ENCODE measurements around the gene RIT1.
"Not testable (repeated sequence)": the region's sequence is repeated elsewhere in the genome, so short reads cannot be mapped to it uniquely, and the experiment has no call there.

Gene RIT1

GRCh38 chr1:155933591-155934096 lies 22.5 kb upstream of the RIT1 start:
- DNase-seq (ENCODE audit: low read depth), result no peak

GRCh38 chr1:155932487-155932886 lies 21.3 kb upstream of the RIT1 start:
- DNase-seq (ENCODE audit: low read depth), result no peak

- DNase-seq (ENCODE audit: low read depth), result no peak
These were observed 20.9 kb upstream of the RIT1 start for GRCh38 chr1:155932081-155932480.

GRCh38 chr1:155931332-155932038 lies 20.3 kb upstream of the RIT1 start:
- DNase-seq (ENCODE audit: low read depth), result no peak

- not testable (repeated sequence) for DNase-seq (ENCODE audit: low read depth)
These were observed 19.6 kb upstream of the RIT1 start for GRCh38 chr1:155930725-155931124.

GRCh38 chr1:155929057-155929456 lies 17.9 kb upstream of the RIT1 start:
- no peak for DNase-seq (ENCODE audit: low read depth)

- no peak for DNase-seq (ENCODE audit: low read depth)
These were observed 14.4 kb upstream of the RIT1 start for GRCh38 chr1:155925506-155925905.

- no peak for DNase-seq (ENCODE audit: low read depth)
These were observed 9.6 kb upstream of the RIT1 start for GRCh38 chr1:155920717-155921116.

- DNase-seq (ENCODE audit: low read depth), result no peak
These were observed 8.7 kb upstream of the RIT1 start for GRCh38 chr1:155919801-155920200.

GRCh38 chr1:155918660-155919059 lies 7.5 kb upstream of the RIT1 start:
- no peak for DNase-seq (ENCODE audit: low read depth)

- DNase-seq (ENCODE audit: low read depth), result no peak
These were observed 3.0 kb upstream of the RIT1 start for GRCh38 chr1:155913969-155914757.

GRCh38 chr1:155912056-155912536 lies 947 bp upstream of the RIT1 start:
- DNase-seq (ENCODE audit: low read depth), result no peak

GRCh38 chr1:155910621-155911121 lies 478 bp downstream of the RIT1 start:
- no peak for DNase-seq (ENCODE audit: low read depth)

- DNase-seq (ENCODE audit: low read depth), result no peak
These were observed 1.3 kb downstream of the RIT1 start for GRCh38 chr1:155909894-155910293.

- no peak for DNase-seq (ENCODE audit: low read depth)
These were observed 6.9 kb downstream of the RIT1 start for GRCh38 chr1:155904261-155904660.

GRCh38 chr1:155900161-155900560 lies 11.0 kb downstream of the RIT1 start:
- no peak for DNase-seq (ENCODE audit: low read depth)

GRCh38 chr1:155899683-155900082 lies 11.5 kb downstream of the RIT1 start:
- DNase-seq (ENCODE audit: low read depth), result no peak

- DNase-seq (ENCODE audit: low read depth), result no peak
These were observed 12.3 kb downstream of the RIT1 start for GRCh38 chr1:155898888-155899287.

- DNase-seq (ENCODE audit: low read depth), result no peak
These were observed 13.4 kb downstream of the RIT1 start for GRCh38 chr1:155897746-155898145.

GRCh38 chr1:155896476-155896875 lies 14.7 kb downstream of the RIT1 start:
- DNase-seq (ENCODE audit: low read depth), result not testable (repeated sequence)

- DNase-seq (ENCODE audit: low read depth), result not testable (repeated sequence)
These were observed 15.5 kb downstream of the RIT1 start for GRCh38 chr1:155895617-155896016.

GRCh38 chr1:155893389-155894142 lies 17.6 kb downstream of the RIT1 start:
- peak; percentile 6 for DNase-seq (ENCODE audit: low read depth)

Data from T follicular helper cell (primary cell).